HCT116 (cell line): ENCODE measurements around the gene MUC6. TPM values are rescaled to one million over a fixed set of nuclear protein-coding genes. Genes with fewer than 3 reads are reported as not detected.

Experiments used
- ATAC-seq: fragments of 200-7000 bp; cut with Tn5 transposase; 2 replicates; pipeline ENCODE4 v1.9.1; 2020; ENCODE audit warnings: mild to moderate bottlenecking, moderate library complexity
- BruUV-seq: library from RNA; stranded (reverse); fragments of 400-500 nt; replicated peaks from 2 replicates; lab custom pipeline; 2021; lab: Mats Ljungman, UMichigan
- CTCF ChIA-PET: fragments of 300-600 bp; sonication (Branson Sonifier 250); formaldehyde crosslinking; loops from one replicate; lab custom pipeline; 2021; ENCODE audit warnings: antibody characterized with exemption; lab: Charles Lee
- POLR2A ChIA-PET: fragments of 300-600, 350-600 bp; sonication (Branson Sonifier 250); formaldehyde crosslinking; loops from one replicate; lab custom pipeline; 2021; ENCODE audit warnings: antibody characterized with exemption; lab: Charles Lee
- RAD21 ChIA-PET, 2 experiments: fragments of 300-600 bp; sonication (Branson Sonifier 250); formaldehyde crosslinking; loops; one replicate each; lab custom pipeline; 2023; ENCODE audit warnings: low total read pairs in 2 of 2; ENCODE audit not compliant: uncharacterized antibody in 2 of 2, unreplicated experiment in 2 of 2, low non-redundant PET in 1 of 2; lab: Charles Lee
- DNase-seq: peaks from one replicate; pipeline ENCODE4 v3.0.0-alpha.2; 2010; ENCODE audit warnings: low read depth, low spot score
- H2AFZ ChIP-seq: fragments of 200-600 bp; shearing (Covaris generic), sonication (generic); 2 replicates; pipeline ENCODE4 v1.6.1; 2017; ENCODE audit warnings: low read depth, mixed run types, mixed read lengths, antibody characterized with exemption, low read length; ENCODE audit not compliant: poor library complexity, severe bottlenecking
- H3K27ac ChIP-seq: 2 replicates; pipeline ENCODE4 v1.5.1; 2012; ENCODE audit warnings: low read depth, low read length
- H3K27me3 ChIP-seq: fragments of 200-600 bp; sonication (generic); 2 replicates; pipeline ENCODE4 v1.6.1; 2016; ENCODE audit warnings: mixed run types, low read length, mixed read lengths; ENCODE audit not compliant: insufficient read depth
- H3K36me3 ChIP-seq, 2 experiments: fragments of 200-500 bp in 1 of 2; fragments of 200-600 bp in 1 of 2; sonication (Bioruptor generic) in 1 of 2; sonication (generic) in 1 of 2; 2 replicates each; pipeline versions ENCODE4 v1.5.1 to v1.6.1; 2014 to 2016; ENCODE audit warnings: low read length in 2 of 2, inconsistent platforms in 1 of 2, mixed read lengths in 1 of 2, mixed run types in 1 of 2; ENCODE audit not compliant: insufficient read depth in 2 of 2, control insufficient read depth in 1 of 2
- H3K4me1 ChIP-seq, 2 experiments: fragments of 200-600 bp in 1 of 2; sonication (generic) in 1 of 2; 2 replicates each; pipeline versions ENCODE4 v1.5.1 to v1.6.1; 2012 to 2017; ENCODE audit warnings: low read length in 2 of 2, inconsistent platforms in 1 of 2, mild to moderate bottlenecking in 1 of 2, mixed read lengths in 1 of 2, mixed run types in 1 of 2, moderate library complexity in 1 of 2; ENCODE audit not compliant: insufficient read depth in 2 of 2, control insufficient read depth in 1 of 2
- H3K4me2 ChIP-seq: fragments of 200-600 bp; sonication (generic); 2 replicates; pipeline ENCODE4 v1.6.1; 2017; ENCODE audit warnings: mixed run types, low read length, mixed read lengths
- H3K4me3 ChIP-seq, 2 experiments: fragments of 200-600 bp in 1 of 2; sonication (generic) in 1 of 2; replicated peaks in 1 of 2; 2 replicates each; pipeline ENCODE4 v1.5.1; 2011 to 2016; ENCODE audit warnings: low read length in 2 of 2, control low read depth in 1 of 2, low read depth in 1 of 2, mild to moderate bottlenecking in 1 of 2, mixed read lengths in 1 of 2, mixed run types in 1 of 2
- H3K79me2 ChIP-seq: fragments of 200-600 bp; sonication (generic); 2 replicates; pipeline ENCODE4 v1.6.1; 2017; ENCODE audit warnings: mild to moderate bottlenecking, mixed run types, low read length, moderate library complexity, mixed read lengths; ENCODE audit not compliant: insufficient read depth
- H3K9ac ChIP-seq: fragments of 200-600 bp; sonication (generic); 2 replicates; pipeline ENCODE4 v1.6.1; 2016; ENCODE audit warnings: low read length, mixed read lengths
- H3K9me2 ChIP-seq: fragments of 200-600 bp; sonication (generic), shearing (Covaris generic); 2 replicates; pipeline ENCODE4 v1.6.1; 2017; ENCODE audit warnings: mixed run types, mild to moderate bottlenecking, moderate library complexity; ENCODE audit not compliant: insufficient read depth
- H3K9me3 ChIP-seq, 2 experiments: fragments of 200-500 bp in 1 of 2; fragments of 200-600 bp in 1 of 2; sonication (Bioruptor generic) in 1 of 2; sonication (generic) in 1 of 2; 2 replicates each; pipeline ENCODE4 v1.6.1; 2014 to 2017; ENCODE audit warnings: low read length in 2 of 2, mixed read lengths in 2 of 2, inconsistent platforms in 1 of 2, low read depth in 1 of 2, mild to moderate bottlenecking in 1 of 2, mixed run types in 1 of 2, moderate library complexity in 1 of 2; ENCODE audit not compliant: control insufficient read depth in 1 of 2, insufficient read depth in 1 of 2
- H4K20me1 ChIP-seq: fragments of 200-600 bp; sonication (generic), shearing (Covaris generic); 2 replicates; pipeline ENCODE4 v1.6.1; 2017; ENCODE audit warnings: mixed run types, mild to moderate bottlenecking, moderate library complexity; ENCODE audit not compliant: insufficient read depth
- ATF3 ChIP-seq: IDR thresholded peaks from 2 replicates; pipeline ENCODE4 v1.6.1; 2012
- CBX3 ChIP-seq: IDR thresholded peaks from 2 replicates; pipeline ENCODE4 v1.6.1; 2012; ENCODE audit warnings: low read depth
- CEBPB ChIP-seq: IDR thresholded peaks from 2 replicates; pipeline ENCODE4 v1.6.1; 2012; ENCODE audit warnings: low read depth
- CTCF ChIP-seq, 3 experiments: fragments of 200-600 bp in 1 of 3; sonication (generic) in 1 of 3; IDR thresholded peaks in 2 of 3; conservative IDR thresholded peaks in 1 of 3; 2 replicates each; pipeline ENCODE4 v1.5.1; 2012 to 2017; ENCODE audit warnings: low read depth in 2 of 3, low read length in 2 of 3, antibody characterized with exemption in 1 of 3, borderline replicate concordance in 1 of 3, control low read depth in 1 of 3, mild to moderate bottlenecking in 1 of 3, mixed read lengths in 1 of 3, mixed run types in 1 of 3, moderate library complexity in 1 of 3; ENCODE audit not compliant: insufficient read depth in 1 of 3
- EZH2 ChIP-seq: fragments of 200-600 bp; sonication (generic); IDR thresholded peaks from 2 replicates; pipeline ENCODE4 v1.6.1; 2017; ENCODE audit warnings: antibody characterized with exemption, mixed run types
- POLR2AphosphoS5 ChIP-seq: IDR thresholded peaks from 2 replicates; pipeline ENCODE4 v1.6.1; 2011; ENCODE audit warnings: mild to moderate bottlenecking, low read depth, low read length, moderate library complexity
- RAD21 ChIP-seq: IDR thresholded peaks from 2 replicates; pipeline ENCODE4 v1.6.1; 2012; ENCODE audit warnings: low read depth, mild to moderate bottlenecking
- SIN3A ChIP-seq: IDR thresholded peaks from 2 replicates; pipeline ENCODE4 v1.6.1; 2012; ENCODE audit warnings: low read depth
- SRF ChIP-seq: IDR thresholded peaks from 2 replicates; pipeline ENCODE4 v1.6.1; 2012; ENCODE audit warnings: low read depth
- ZBTB33 ChIP-seq: IDR thresholded peaks from 2 replicates; pipeline ENCODE4 v1.6.1; 2011; ENCODE audit warnings: mild to moderate bottlenecking, low read length, moderate library complexity; ENCODE audit not compliant: insufficient replicate concordance; ENCODE audit errors: extremely low read depth
- ZFX ChIP-seq: fragments of 450-650 bp; IDR thresholded peaks from 2 replicates; pipeline ENCODE4 v1.6.1; 2017
- intact Hi-C: fragments of 100-400 bp; cut with micrococcal nuclease; formaldehyde crosslinking; loops from 2 replicates; pipeline ENCODE4 v1.10.0; 2022
- total RNA-seq: library from RNA; stranded (reverse); gene quantifications from one replicate; pipeline ENCODE4 v1.2.1, GENCODE V29; 2021; ENCODE audit not compliant: unreplicated experiment

Gene MUC6
- total RNA-seq, 1 experiment from 2014 or later: 0.02 TPM

GRCh38 chr11:1073851-1074243 lies 37.3 kb upstream of the MUC6 start:
- Histone ChIP-seq H3K4me1 (peaks cover 19 to 33% of the 10 kb centered on the region in 2 experiments), H3K4me3 (no peak overlapping the region), H3K4me2 (peak overlapping the region; percentile 52), H3K9me2 (no peaks in the 10 kb centered on the region), H4K20me1 (no peaks in the 10 kb centered on the region), H3K9me3 (no peaks in the 10 kb centered on the region), H3K36me3 (no peaks in the 10 kb centered on the region), H3K9ac (no peak overlapping the region), H3K27me3 (no peaks in the 10 kb centered on the region), H2AFZ (no peak overlapping the region), H3K27ac (peak overlapping the region; percentile 42; the same call in 1 of the 2 replicates), H3K79me2 (no peaks in the 10 kb centered on the region)
- DNase-seq (no peak), ATAC-seq (no peak)
- RAD21 ChIA-PET: no interaction called here
- POLR2A ChIA-PET: no interaction called here
- CTCF ChIA-PET: no interaction called here
- intact Hi-C loops: no loop called here
- no TSS peak for BruUV-seq
- TF ChIP-seq POLR2AphosphoS5: no peak
- no peak for TF ChIP-seq ATF3
- TF ChIP-seq CEBPB: no peak
- no peak for TF ChIP-seq RAD21
- no peak for TF ChIP-seq SIN3A
- TF ChIP-seq CBX3: no peak
- no peak for TF ChIP-seq EZH2
- no peak for TF ChIP-seq ZFX
- no peak for TF ChIP-seq CTCF (IDR thresholded peaks at IDR 0.05 in 2 of 3, conservative IDR thresholded peaks at IDR 0.05 in 1 of 3; ENCODE audit: borderline replicate concordance in 1 of 3, insufficient read depth in 1 of 3, low read depth in 2 of 3, low read length in 2 of 3)
- no peak for TF ChIP-seq SRF
- no peak for TF ChIP-seq ZBTB33
